NCI-H1436 treated with DMSO at 0.1 percent for 48 hours (cell line): ENCODE measurements around the gene RPL5.
"Not testable (repeated sequence)": the region's sequence is repeated elsewhere in the genome, so short reads cannot be mapped to it uniquely, and the experiment has no call there.

Experiments used
- DNase-seq: peaks from one replicate; lab custom pipeline; 2025; lab: John Stamatoyannopoulos, UW

Gene RPL5

GRCh38 chr1:92831762-92832536 is at the start of gene RPL5:
Gene RPL5, plus strand, starts transcription at chr1:92832040. Its CDS starts 75 bp downstream, at chr1:92832115.
- peak; percentile 84 for DNase-seq

DNA sequence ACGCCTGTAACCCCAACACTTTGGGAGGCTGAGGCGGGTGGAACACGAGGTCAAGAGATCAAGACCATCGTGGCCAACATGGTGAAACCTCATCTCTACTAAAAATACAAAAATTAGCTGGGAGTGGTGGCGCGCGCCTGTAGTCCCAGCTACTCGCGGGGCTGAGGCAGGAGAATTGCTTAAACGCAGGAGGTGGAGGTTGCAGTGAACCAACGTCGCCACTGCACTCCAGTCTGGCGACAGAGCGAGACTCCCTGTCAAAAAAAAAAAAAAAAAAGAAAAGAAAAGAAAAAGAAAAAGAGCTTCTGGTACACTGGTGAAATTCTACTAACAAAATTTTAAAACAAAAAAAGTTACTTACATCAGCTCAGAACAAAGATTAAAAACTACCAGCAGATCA is 48.3 kb upstream of the RPL5 start:
- DNase-seq = not testable (repeated sequence)

- no peak for DNase-seq
Observed at GRCh38 chr1:92784021-92784638, 47.7 kb upstream of the RPL5 start.

DNA sequence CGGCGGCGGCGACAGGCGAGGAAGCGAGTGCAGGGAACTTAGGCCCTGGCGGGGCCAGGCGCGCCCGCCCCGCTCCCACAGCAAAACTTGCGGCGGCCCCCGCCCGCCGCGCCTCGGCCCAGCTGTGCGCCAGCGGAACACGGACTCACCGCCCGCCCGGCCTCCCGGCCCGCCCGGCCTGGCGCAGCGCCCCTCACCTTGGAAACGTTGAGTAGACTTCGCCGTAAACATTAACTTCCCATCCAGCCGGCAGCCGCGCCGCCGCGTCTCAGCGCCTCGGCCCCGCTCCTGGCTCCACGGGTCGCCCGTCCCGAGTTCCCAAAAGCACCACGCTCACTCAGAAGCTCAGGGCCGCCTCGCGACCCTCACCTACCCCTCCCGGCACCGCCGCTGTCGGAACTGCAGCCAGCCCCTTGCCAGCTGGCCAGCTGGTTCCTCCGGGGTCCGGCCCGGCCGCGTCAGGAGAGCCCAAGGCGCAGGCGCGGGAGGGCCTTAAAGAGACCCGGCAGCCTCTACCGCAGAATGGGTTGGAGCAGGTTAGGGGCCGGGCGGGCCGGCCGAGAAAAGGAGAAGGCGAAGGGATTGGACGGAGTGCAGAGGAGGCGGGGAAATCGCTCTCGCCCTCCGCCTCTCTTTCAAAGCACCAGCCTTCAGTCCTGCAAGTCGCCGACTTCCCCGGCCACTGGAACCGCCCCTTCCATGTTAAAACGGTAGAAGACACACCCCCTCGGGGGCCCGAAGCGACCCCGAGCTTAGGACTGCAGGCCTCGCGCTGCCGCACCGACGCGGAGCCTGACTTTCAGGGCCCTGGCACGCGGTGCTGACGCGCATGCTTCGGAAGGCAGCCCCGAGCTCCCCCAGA is 47.0 kb upstream of the RPL5 start, which contains the start of gene EVI5:
Gene EVI5 (minus strand): TSS at position 470 of the 862 bp plus-strand sequence. CDS start 48,562 bp downstream, outside the sequence.
- DNase-seq = peak; percentile 75

GRCh38 chr1:92786111-92786901 is 45.5 kb upstream of the RPL5 start:
- DNase-seq = no peak

DNA sequence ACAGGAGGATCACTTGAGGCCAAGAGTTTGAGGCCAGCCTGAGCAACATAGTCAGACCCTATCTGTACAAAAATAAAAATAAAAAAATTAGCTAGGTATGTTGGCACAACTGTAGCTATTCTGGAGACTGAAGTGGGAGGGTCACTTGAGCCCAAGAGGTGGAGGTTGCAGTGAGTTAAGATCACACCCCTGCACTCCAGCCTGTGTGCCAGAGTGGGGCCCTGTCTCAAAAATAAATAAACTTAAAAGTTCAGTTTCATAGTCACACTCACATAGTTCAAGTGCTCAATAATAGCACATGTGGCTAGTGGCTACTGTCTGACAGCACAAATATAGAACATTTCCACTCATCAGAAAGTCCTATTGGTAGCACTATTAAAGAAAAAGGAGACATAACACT is 41.8 kb upstream of the RPL5 start:
- no peak for DNase-seq

- DNase-seq = no peak
Observed at GRCh38 chr1:92790867-92791266, 41.0 kb upstream of the RPL5 start.

- no peak for DNase-seq
Observed at GRCh38 chr1:92791487-92792066, 40.3 kb upstream of the RPL5 start.

GRCh38 chr1:92792340-92792782 is 39.5 kb upstream of the RPL5 start:
- DNase-seq = no peak

DNA sequence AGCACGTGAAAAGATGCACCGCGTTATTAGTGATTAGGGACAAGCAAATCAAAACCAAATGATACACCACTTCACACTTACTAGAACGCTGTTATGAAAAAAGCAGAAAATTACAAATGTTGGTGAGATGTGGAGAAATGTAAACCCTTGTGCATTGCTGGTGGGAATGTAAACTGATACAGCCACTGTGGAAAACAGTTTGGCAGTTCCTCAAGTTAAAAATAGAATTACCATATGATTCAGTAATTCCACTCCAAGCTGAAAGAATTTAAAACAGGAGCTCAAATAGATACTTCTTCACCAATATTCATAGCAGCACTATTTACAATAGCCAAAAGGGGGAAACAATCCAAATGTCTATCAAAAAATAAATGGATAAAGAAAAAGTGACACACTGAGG is 36.7 kb upstream of the RPL5 start:
- no peak for DNase-seq

DNA sequence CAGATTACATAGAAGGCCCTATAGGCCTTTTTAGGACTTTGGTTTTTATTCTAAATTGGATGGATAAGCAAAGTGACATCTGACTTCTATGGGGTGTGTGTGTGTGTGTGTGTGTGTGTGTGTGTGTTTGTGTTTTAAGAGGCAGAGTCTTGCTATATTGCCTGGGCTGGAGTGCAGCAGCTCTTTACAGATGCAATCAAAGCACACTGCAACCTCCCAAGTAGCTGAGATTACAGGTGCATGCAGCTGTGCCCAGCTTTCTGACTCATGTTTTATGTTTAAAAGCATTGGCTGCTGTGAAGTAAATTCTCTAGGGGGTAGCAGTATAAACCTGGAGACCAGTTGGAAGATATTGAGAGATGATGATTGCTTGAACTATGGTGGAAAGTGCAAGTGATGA is 34.5 kb upstream of the RPL5 start:
- DNase-seq = no peak

GRCh38 chr1:92797961-92798360 is 33.9 kb upstream of the RPL5 start:
- DNase-seq = no peak

DNA sequence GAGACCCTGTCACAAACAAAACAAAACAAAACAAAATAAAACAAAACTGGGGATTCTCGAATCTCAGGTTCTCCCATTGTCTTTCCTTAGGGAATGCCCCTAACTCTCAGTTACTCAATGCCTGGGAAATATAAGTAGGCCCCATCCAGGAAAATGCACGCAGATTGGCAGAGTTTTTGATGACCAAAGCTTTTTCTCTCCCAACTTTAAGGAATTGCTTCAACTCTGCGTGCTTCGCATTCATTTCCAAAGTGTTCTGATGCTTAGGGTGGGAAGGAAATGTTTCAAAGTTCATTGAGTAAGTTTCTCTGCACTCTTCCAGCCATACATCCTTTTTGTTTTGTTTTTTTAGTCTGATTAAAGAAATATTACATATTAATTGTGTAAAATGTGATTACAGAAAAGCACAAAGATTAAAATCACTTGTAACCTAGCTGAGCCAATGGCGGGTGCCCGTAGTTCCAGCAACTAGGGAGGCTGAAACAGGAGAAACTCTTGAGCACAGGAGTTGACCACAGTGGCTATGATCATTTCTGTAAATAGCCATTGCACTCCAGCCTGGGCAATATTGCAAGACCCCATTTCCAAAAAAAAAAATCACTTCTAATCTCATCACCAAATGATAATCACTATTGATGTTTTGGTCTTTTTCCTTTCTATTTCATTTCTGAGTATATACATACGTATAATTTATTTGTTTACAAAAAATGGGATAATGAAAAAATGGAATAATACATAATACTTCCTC is 28.5 kb upstream of the RPL5 start:
- DNase-seq = no peak

DNA sequence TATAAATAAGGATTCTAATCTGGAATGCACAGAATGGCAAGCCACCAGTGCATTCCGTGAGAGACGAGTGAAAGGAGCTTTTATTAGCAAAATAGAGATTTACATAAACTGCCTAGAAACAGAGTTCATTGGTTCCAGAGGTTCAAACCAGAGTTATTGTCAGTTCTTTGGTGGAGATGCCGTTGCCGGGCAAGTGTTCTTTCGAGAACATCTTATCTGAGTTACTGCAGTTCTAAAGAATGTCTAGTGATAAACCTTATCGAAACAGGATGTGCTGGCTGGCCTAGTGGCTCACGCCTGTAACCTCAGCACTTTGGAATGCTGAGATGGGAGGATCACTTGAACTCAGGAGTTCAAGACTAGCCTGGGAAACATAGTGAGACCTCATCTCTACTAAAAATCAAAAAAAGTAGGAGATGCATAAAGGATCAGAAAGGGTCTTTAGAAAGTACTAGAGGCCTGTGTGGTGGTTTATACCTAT is 27.1 kb upstream of the RPL5 start:
- no peak for DNase-seq

GRCh38 chr1:92805216-92805615 is 26.6 kb upstream of the RPL5 start:
- DNase-seq = no peak

DNA sequence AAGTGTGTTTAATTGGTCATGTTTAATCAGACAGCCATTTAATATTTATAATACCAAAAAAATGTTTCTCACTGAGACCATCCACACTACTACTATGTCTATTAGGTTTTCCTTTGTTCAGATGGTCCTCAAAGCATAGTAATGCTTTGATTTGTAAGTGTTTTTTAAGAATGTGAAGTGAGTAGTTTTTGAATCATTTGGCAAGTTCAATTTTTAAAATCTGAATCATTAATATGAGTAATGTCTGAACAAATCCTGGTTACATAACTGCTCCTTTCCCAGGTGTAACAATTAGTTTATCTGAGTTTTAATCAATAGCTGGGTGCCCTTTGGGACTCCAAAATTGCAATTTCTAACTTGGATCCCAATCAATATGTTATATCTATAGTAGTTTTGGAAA is 23.5 kb upstream of the RPL5 start:
- no peak for DNase-seq

- no peak for DNase-seq
Observed at GRCh38 chr1:92816732-92817131, 15.1 kb upstream of the RPL5 start.

GRCh38 chr1:92817137-92817697 is 14.6 kb upstream of the RPL5 start:
- no peak for DNase-seq

DNA sequence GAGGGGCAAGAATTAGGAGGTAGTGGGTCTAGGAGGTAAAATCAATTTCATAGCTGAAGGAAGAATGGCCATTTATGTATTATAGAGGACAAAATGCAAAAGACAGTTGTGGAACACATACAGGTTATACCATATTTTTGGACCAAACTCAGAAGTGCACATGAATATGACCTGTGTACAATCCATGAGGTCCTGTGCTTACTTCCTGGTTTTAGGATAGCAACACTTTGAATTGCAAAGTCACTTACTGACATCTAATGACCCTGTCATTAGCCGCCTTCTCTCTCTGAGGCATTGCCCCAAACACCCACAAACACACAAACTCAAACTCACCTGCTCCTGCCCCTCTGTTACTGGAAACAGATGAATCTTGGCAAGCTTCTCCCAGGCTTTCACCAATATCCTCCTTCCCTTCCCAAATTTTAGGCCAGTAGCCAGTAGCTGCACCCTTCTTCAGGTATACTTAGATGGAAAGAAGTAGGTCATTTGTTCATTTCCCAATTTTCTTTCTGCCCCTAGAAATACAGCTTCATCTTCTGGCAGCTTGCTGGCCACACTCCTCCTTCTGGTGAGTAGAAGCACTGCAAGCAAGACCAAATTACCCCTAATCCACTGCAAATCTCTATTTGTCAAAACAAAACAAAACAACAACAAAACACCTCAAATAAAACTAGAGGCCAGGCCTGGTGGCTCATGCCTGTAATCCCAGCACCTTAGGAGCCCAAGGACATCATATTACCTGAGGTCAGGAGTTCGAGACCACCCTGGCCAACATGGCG is 13.7 kb upstream of the RPL5 start:
- no peak for DNase-seq
